GM13976 (cell line): ENCODE data around the gene GJA4.

Experiments used
- DNase-seq: peaks from one replicate; pipeline ENCODE4 v3.0.0; 2012; ENCODE audit warnings: low spot score
- CTCF ChIP-seq: IDR thresholded peaks from 2 replicates; pipeline ENCODE4 v1.5.1; 2012; ENCODE audit warnings: borderline replicate concordance, mild to moderate bottlenecking; ENCODE audit not compliant: insufficient read depth; ENCODE audit errors: extremely low read depth, missing control alignments, control extremely low read depth
- in situ Hi-C: fragments of 300-500 bp; cut with MboI; formaldehyde crosslinking; loops from one replicate; pipeline ENCODE4 v1.12.0; 2022; ENCODE audit warnings: low sequenced_read_pairs, mixed read lengths, inconsistent platforms; ENCODE audit not compliant: unreplicated experiment

GJA4 gene

GRCh38 chr1:34831721-34832246 lies 39.0 kb downstream of the GJA4 start:
- in situ Hi-C loops, result no loop called here
- no peak for TF ChIP-seq CTCF
- no peak for DNase-seq

- in situ Hi-C loops, result no loop called here
- no peak for TF ChIP-seq CTCF
- no peak for DNase-seq
These were observed 40.9 kb downstream of the GJA4 start for GRCh38 chr1:34833711-34834110.

GRCh38 chr1:34839526-34840305 lies 46.9 kb downstream of the GJA4 start:
- no peak for TF ChIP-seq CTCF
- in situ Hi-C loops, result no loop called here

GRCh38 chr1:34840426-34840825 lies 47.6 kb downstream of the GJA4 start:
- in situ Hi-C loops, result no loop called here
- DNase-seq, result no peak
- no peak for TF ChIP-seq CTCF

More at GRCh38 chr1:34839526-34840305, 46.9 kb downstream of the GJA4 start:
- DNase-seq, result no peak

GRCh38 chr1:34842073-34842472 lies 49.3 kb downstream of the GJA4 start:
- in situ Hi-C loops, result no loop called here
- TF ChIP-seq CTCF, result no peak
- no peak for DNase-seq

GRCh38 chr1:34842952-34843371 lies 50.2 kb downstream of the GJA4 start:
- no peak for DNase-seq
- TF ChIP-seq CTCF, result no peak
- in situ Hi-C loops, result no loop called here
